Spleen (tissue), 7 donors: ENCODE data around the gene DNM2.

Experiments used
- POLR2AphosphoS5 ChIP-seq, 3 donors: sonication (generic); formaldehyde crosslinking; IDR thresholded peaks; one replicate each; pipeline ENCODE4 v1.5.1; 2017; ENCODE audit warnings: antibody characterized with exemption in 3 of 3
- TF ChIP-seq, protein P1 (sequence below), 11 experiments: fragments of 200-600 bp in 7 of 11; fragments of 450-650 bp in 4 of 11; sonication (generic) in 4 of 11; IDR thresholded peaks in 8 of 11; conservative IDR thresholded peaks in 3 of 11; 1 replicate in 7 of 11; 2 replicates in 4 of 11; pipeline versions ENCODE4 v1.4.0 to v1.8.0; 2016 to 2021; ENCODE audit warnings: antibody characterized with exemption in 11 of 11, inconsistent platforms in 4 of 11, mild to moderate bottlenecking in 1 of 11
- donor health status: DM: no; HTN: no; CAD: no; lungs with moderate emphysema.
- donor health status: DM: no; HTN: no; CAD: no.
- donor health status: DM: no; HTN: no; CAD: no.

DNA sequence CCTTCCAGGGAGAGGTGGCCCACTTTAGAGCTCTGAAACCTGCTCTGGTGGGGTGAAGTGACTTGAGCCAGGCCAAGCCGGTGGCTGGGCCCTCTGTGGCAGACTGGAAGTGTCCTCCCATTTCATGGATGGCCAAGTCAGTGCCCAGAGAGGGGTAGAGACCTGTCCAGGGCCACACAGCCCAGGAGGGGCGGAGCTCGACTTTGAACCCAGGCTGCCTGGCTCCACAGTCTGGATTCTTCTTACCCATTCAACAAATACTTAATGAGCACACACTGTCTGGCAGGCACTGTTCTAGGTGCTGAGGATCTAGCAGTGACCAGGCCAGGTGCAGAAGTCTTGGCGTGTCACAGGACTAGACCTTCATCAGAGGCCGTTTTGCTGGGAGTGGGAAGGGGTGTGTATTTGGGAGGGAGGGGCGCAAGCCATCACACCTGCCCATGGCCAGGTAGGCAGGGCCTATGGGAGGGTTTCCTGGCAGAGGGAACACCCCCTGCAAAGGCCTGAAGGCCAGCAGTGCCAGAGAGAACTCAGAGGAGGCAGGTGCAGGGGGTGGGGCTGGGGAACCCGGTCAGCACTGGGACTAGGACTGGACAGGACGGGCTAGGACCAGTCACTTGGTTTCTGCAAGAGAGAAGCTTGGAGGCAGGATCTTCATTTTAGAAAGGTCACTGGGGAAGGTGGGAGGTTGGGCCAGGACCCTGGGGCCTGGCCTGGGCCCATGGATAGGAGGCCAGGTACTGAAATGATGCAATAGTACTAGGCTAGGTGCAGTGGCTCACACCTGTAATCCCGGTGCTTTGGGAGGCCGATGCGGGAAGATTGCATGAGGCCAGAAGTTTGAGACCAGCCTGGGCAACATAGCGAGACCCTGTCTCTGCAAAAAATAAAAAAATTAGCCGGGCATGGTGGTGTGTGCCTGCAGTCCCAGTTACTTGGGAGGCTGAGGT lies 31.8 kb downstream of the DNM2 start:
- TF ChIP-seq, protein P1, sequence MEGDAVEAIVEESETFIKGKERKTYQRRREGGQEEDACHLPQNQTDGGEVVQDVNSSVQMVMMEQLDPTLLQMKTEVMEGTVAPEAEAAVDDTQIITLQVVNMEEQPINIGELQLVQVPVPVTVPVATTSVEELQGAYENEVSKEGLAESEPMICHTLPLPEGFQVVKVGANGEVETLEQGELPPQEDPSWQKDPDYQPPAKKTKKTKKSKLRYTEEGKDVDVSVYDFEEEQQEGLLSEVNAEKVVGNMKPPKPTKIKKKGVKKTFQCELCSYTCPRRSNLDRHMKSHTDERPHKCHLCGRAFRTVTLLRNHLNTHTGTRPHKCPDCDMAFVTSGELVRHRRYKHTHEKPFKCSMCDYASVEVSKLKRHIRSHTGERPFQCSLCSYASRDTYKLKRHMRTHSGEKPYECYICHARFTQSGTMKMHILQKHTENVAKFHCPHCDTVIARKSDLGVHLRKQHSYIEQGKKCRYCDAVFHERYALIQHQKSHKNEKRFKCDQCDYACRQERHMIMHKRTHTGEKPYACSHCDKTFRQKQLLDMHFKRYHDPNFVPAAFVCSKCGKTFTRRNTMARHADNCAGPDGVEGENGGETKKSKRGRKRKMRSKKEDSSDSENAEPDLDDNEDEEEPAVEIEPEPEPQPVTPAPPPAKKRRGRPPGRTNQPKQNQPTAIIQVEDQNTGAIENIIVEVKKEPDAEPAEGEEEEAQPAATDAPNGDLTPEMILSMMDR (IDR thresholded peaks at IDR 0.05 in 8 of 11, conservative IDR thresholded peaks at IDR 0.05 in 3 of 11): no peak
- no peak for TF ChIP-seq POLR2AphosphoS5 (IDR thresholded peaks at IDR 0.05)
